Measurements from ENCODE around the gene ADAMTSL4. TPM values are rescaled to one million over a fixed set of nuclear protein-coding genes. Genes with fewer than 3 reads are reported as not detected.
"Not testable (repeated sequence)": the region's sequence is repeated elsewhere in the genome, so short reads cannot be mapped to it uniquely, and the experiment has no call there.

ADAMTSL4 gene
- total and polyA plus RNA-seq, 7 donors = 7.4 to 109 (median 25.4) TPM

DNA sequence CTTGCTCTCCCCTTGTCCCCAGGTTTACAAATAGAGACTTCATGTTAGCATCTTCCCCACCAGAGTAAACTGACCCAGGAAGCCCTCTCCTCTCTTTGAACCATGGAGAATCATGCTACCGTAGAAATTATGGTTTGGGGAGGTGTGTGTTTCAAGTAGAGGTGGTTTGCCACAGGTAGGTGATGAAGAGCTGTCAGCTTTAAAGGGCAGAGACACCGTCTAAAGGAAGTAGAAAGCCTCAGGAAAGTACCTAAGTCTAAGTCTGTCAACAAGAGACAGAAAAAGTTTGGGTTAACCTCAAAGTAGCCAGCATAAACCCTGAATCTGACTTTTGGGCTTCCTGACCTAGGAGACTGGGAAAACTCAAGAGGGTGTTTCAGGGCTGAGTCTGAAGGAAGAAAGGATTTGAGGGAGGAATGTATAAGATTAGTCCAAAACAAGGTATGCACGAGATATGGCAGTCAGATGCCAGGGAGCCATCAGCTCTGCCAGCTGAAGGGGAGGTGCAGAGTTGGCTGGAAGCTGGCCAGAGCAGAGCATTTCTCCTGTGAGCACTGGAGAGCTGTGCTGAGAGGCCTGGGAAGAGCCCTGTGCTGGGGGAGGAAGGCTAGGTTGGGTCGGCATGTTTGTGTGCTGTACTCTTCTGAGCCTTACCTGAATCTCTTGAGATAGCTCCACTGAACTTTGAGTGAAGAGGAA lies 14.3 kb downstream of the ADAMTSL4 start:
- Histone ChIP-seq H3K27ac (peak overlapping the region; percentile 100), H3K4me3 (peak overlapping the region; percentile 71), H3K9me3 (no peaks in the 10 kb centered on the region), H3K36me3 (ENCODE audit: insufficient read depth in 1 of 2, low read depth in 1 of 2) (no peaks in the 10 kb centered on the region), H3K27me3 (ENCODE audit: insufficient read depth in 3 of 3, low read length in 2 of 3) (no peaks in the 10 kb centered on the region), H3K4me1 (peaks cover 80% of the 10 kb centered on the region)
- 11 to 23% (median 12%) methylated on average over 4 of the region's 4 CpGs for WGBS, 3 donors
- intact Hi-C loops (cut with DNase I) = loop anchor here in 1 of 2 donors (10.0 kb wide), 1 partner anchor 131 kb away; the partner anchor contains the start of gene GOLPH3L
- DNase-seq (no peak), ATAC-seq (no peak)
- TF ChIP-seq, protein P1, sequence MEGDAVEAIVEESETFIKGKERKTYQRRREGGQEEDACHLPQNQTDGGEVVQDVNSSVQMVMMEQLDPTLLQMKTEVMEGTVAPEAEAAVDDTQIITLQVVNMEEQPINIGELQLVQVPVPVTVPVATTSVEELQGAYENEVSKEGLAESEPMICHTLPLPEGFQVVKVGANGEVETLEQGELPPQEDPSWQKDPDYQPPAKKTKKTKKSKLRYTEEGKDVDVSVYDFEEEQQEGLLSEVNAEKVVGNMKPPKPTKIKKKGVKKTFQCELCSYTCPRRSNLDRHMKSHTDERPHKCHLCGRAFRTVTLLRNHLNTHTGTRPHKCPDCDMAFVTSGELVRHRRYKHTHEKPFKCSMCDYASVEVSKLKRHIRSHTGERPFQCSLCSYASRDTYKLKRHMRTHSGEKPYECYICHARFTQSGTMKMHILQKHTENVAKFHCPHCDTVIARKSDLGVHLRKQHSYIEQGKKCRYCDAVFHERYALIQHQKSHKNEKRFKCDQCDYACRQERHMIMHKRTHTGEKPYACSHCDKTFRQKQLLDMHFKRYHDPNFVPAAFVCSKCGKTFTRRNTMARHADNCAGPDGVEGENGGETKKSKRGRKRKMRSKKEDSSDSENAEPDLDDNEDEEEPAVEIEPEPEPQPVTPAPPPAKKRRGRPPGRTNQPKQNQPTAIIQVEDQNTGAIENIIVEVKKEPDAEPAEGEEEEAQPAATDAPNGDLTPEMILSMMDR (IDR thresholded peaks at IDR 0.05) = no peak

- H3K36me3 ChIP-seq (ENCODE audit: insufficient read depth in 1 of 2, low read depth in 1 of 2) = no peaks in the 10 kb centered on the region
- no peak for DNase-seq
- no peak for ATAC-seq
- H3K9me3 ChIP-seq = no peaks in the 10 kb centered on the region
- H3K4me1 ChIP-seq = peaks cover 86% of the 10 kb centered on the region
- H3K27me3 ChIP-seq (ENCODE audit: insufficient read depth in 3 of 3, low read length in 2 of 3) = no peaks in the 10 kb centered on the region
- intact Hi-C loops (cut with DNase I) = loop anchor here in 1 of 2 donors (10.0 kb wide), 1 partner anchor 130 kb away; the partner anchor contains the start of gene GOLPH3L
- H3K27ac ChIP-seq = peak overlapping the region; percentile 100
- 65 to 72% (median 66%) methylated on average over 5 of the region's 5 CpGs for WGBS, 3 donors
- H3K4me3 ChIP-seq = peak overlapping the region; percentile 71
- TF ChIP-seq, protein P1 (IDR thresholded peaks at IDR 0.05) = no peak
Observed at GRCh38 chr1:150564051-150564991, 15.1 kb downstream of the ADAMTSL4 start.

GRCh38 chr1:150565240-150565991 lies 16.2 kb downstream of the ADAMTSL4 start:
- H3K27ac ChIP-seq = peak overlapping the region; percentile 100
- H3K36me3 ChIP-seq (ENCODE audit: insufficient read depth in 1 of 2, low read depth in 1 of 2); H3K9me3 ChIP-seq; H3K4me3 ChIP-seq; H3K27me3 ChIP-seq (ENCODE audit: insufficient read depth in 3 of 3, low read length in 2 of 3); ATAC-seq; DNase-seq: not testable (repeated sequence)
- H3K4me1 ChIP-seq = peaks cover 85% of the 10 kb centered on the region
- 50 to 69% (median 54%) methylated on average over 14 of the region's 14 CpGs for WGBS, 3 donors
- intact Hi-C loops (cut with DNase I) = loop anchor here in 1 of 2 donors (5.0 to 10.0 kb wide), 2 partner anchors 129 to 407 kb away; partner anchors contain the start of genes CERS2 and GOLPH3L

GRCh38 chr1:150566589-150567340 lies 17.6 kb downstream of the ADAMTSL4 start:
- WGBS, 3 donors = 62 to 70% (median 66%) methylated on average over 12 of the region's 12 CpGs
- intact Hi-C loops (cut with DNase I) = loop anchor here in 1 of 2 donors (5.0 to 10.0 kb wide), 2 partner anchors 128 to 406 kb away; partner anchors contain the start of genes CERS2 and GOLPH3L
- TF ChIP-seq, protein P1 (IDR thresholded peaks at IDR 0.05) = no peak

More at GRCh38 chr1:150566589-150567340, 17.6 kb downstream of the ADAMTSL4 start:
- H3K27ac ChIP-seq = peak overlapping the region; percentile 100
- H3K36me3 ChIP-seq (ENCODE audit: insufficient read depth in 1 of 2, low read depth in 1 of 2) = peaks cover 0 to 8% of the 10 kb centered on the region in 2 donors
- DNase-seq (no peak), ATAC-seq (no peak)
- peak overlapping the region; percentile 45 for H3K4me3 ChIP-seq
- peaks cover 80% of the 10 kb centered on the region for H3K4me1 ChIP-seq
- no peaks in the 10 kb centered on the region for H3K27me3 ChIP-seq (ENCODE audit: insufficient read depth in 3 of 3, low read length in 2 of 3)
- no peaks in the 10 kb centered on the region for H3K9me3 ChIP-seq

All from psoas muscle (tissue), 8 donors.